Kidney tubule cell (primary cell): ENCODE data around the gene PLD3.
"Not testable (repeated sequence)": the region's sequence is repeated elsewhere in the genome, so short reads cannot be mapped to it uniquely, and the experiment has no call there.

Experiments used
- DNase-seq: peaks from one replicate; pipeline ENCODE4 v3.0.0-alpha.2; 2018; ENCODE audit warnings: low spot score

The PLD3 gene

DNA sequence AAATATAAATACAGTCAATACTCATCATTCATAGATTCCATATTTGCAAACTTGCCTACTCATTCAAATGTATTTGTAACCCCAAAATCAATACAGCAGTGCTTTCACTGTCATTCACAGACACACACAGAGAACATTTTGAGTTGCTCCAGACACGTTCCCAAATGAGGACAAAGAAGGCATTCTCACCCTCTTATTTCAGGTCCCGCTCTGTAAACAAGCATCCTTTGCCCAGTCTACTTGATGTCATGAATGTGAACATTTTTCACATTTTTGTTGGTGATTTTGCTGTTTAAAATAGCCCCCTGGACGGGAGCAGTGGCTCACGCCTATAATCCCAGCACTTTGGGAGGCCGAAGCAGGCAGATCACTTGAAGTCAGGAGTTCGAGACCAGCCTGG lies 15.8 kb upstream of the PLD3 start:
- no peak for DNase-seq

- not testable (repeated sequence) for DNase-seq
These were observed 15.4 kb upstream of the PLD3 start for GRCh38 chr19:40333083-40333482.

DNA sequence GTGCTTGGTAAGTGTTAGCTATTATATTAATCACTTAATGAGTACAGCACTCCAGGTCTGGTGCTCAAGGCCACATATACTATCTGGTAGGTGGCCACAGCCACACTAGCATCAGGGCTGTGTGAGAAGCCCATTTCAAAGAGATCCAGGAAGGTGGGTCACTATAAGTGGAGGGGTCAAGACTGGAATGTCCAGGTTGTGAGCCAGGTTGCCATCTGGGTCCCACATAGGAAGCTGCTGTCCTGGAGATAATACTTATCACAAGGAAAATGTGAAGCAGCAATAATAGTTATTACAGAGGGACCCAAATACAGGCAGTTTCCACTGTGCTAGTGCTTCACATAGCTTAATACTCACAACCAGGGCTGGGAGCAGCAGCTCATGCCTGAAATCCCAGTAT lies 13.4 kb upstream of the PLD3 start:
- DNase-seq, result no peak

GRCh38 chr19:40335855-40336600 lies 12.5 kb upstream of the PLD3 start:
- no peak for DNase-seq

DNA sequence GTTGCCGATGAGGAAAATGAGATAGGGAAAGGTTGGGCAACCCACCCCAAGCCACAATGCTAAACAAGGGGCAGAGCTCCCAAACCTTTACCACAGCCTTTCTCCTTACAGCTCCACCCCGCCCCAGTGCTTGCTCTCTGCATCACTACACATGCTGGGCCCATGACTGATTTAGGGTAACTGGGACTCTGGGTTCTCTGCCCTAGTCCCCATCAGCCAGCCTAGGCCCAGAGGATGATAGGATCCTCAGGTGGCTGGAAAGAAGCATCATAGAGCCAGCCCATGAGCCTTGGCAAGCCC lies 11.9 kb upstream of the PLD3 start:
- DNase-seq, result no peak

- DNase-seq, result no peak
These were observed 11.4 kb upstream of the PLD3 start for GRCh38 chr19:40337107-40337506.

DNA sequence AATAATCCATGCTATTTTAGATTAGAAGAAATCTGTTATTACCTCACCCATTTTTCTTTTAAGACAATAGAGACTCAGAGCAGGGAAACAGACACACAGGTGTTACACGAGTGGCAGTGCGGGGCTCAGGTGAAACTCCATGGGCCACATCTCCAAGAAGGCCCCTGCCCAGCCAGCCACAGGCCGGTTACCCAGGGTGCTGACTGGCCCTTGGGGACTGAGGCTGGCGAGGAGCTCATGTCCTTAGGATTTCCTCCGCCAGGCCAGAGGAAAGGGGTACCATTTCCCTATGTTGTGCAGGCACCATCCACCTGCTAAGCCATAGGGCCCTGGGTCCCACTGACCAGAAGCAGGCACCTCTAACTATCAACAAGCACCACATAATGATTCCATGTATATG lies 10.9 kb upstream of the PLD3 start:
- no peak for DNase-seq

- DNase-seq, result no peak
These were observed 9.3 kb upstream of the PLD3 start for GRCh38 chr19:40339018-40339728.

DNA sequence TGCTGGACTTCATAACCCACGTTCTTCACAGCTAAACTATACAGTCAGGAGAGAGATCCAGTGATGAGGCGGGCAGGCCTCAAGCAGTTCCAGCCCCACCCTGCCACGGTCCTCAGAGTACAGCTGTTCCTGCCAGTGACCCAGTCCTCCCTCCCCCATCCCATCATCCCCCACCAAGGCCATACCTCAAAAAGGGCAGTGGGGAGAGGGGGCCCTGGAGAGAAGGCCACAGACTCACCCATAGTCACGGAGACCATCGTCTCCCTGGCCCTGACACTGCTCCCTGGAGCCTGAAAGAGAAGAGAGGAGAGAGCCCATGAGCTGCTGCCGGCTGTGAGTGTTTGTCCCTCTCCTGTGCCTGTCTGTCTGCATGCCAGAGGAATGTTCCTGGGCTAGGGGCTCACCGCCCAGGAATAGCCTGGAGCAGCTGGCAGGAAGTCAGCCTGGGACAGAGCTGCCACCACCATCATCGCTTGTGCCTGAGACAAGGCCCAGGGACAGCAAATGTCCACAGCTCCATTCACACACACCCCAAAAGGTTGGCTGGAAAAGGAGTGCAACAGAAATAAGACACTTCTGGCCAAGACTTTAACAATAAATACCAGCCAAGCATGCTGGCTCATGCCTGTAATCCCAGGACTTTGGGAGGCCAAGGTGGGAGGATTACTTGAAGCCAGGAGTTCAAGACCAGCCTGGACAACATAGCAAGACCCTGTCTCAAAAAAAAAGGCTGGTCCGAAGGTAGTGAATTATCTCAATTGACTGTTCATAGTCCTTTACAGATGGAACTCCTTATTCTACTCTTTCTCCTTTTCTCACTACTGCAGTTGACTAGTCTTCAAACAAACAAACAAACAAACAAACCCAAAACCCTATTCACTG lies 6.7 kb upstream of the PLD3 start:
- DNase-seq, result no peak

GRCh38 chr19:40342644-40343311 lies 5.7 kb upstream of the PLD3 start:
- no peak for DNase-seq

GRCh38 chr19:40344422-40344821 lies 4.1 kb upstream of the PLD3 start:
- DNase-seq, result no peak

DNA sequence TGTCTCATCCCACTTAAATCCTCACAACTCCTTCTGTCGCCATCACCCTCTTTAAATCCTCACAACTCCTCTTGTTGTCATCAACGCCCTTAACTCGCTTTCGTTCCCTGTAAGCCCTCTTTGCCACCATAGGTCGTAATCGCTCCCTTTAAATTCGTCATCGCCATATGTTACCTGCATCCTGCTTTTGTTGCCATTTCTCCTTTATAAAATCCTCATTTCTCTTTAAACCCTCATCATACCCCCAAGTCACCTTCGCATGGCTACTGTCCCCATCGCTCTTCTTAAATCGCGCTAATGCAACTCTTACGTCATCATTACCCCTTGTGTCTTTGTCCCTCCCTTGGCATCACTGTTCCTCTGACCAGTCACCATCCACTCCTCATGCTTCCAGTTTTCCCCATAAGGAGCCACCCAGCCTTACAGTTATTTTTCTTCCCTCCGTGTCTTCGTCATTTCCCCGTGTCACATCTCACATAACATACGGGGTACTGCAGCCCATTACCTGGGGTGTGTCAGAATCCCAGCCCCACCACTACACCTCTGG lies 539 bp downstream of the PLD3 start:
- DNase-seq, result peak; percentile 51

GRCh38 chr19:40355975-40356680 lies 7.6 kb downstream of the PLD3 start:
- no peak for DNase-seq

DNA sequence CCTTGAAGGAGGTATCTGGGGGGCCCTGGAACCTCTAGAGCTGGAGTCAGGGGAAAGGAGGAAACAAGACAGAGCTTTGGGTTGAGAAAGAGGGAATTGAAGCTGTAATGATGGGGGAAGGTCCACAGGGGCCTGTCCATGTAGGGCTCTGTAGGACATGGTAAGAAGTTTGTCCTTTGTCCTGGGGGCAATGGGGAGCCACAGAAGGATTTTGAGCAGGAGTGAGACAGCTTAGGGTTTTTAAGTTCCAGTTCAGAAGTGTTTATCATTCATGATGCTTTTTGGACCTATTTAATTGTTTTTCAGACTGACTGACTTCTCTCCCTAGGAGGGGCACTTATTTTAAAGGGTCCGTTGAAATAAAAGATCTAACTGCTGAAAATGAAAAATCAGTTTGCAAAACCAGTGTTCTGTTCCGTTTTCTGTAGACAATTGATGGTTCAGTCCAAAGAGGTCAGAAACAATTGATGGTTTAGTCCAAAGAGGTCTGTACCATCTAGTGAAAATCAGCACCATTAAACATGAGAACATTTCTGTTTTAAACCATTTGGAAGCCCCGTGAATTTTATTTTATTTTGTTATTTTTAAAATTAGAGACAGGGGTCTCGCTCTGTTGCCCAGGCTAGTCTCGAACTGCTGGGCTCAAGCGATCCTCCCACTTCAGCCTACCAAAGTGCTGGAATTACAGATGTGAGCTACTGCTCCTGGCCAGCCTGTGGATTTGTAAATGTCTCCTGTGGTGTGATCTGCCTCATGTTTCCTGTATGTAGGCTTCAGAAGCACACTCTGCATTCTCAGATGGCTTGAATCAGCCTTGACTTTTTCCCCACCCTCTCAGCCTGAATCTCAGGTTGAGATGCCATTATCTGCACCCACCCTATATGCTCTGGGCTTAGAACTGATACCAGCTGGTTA lies 8.4 kb downstream of the PLD3 start:
- DNase-seq, result no peak

DNA sequence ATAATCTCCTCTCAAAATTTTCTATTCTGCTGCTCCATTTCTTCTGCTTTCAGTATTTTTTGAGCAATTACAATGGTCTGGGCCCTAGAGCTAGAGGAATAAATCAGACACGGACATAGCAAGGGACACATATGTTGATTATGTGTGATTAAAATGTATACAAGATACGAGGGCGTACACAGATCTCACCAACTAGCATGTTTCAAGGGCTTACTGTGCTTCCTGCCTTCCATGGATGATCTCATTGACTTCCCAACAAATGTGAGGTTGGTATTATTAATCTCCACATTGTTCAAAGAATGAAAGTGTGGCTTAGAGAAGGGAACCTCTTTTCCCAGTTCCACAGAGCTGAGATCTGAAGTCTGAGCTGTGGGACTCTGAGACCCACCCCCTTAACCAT lies 9.1 kb downstream of the PLD3 start:
- no peak for DNase-seq

GRCh38 chr19:40358773-40359172 lies 10.3 kb downstream of the PLD3 start:
- no peak for DNase-seq

GRCh38 chr19:40360020-40360707 lies 11.7 kb downstream of the PLD3 start:
- no peak for DNase-seq

DNA sequence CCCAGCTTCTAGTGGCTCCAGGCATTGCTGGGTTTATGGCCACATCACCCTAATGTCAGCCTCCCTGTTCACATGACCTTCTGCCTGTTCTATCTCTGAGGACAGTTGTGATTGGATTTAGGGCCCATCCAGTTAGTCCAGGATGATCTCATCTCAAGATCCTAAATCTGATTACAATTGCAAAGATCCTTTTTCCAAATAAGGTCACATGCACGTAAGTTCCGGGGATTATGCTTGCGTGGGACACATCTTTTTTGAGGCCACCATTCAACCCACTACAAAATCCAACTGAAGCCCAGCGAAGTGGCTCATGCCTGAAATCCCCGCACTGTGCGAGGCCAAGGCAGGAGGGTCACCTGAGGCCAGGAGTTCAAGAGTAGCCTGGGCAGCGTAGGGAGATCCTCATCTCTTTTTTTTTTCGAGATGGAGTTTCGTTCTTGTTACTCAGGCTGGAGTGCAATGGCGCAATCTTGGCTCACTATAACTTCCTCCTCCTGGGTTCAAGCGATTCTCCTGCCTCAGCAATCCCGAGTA lies 12.3 kb downstream of the PLD3 start:
- no peak for DNase-seq

GRCh38 chr19:40362160-40362559 lies 13.7 kb downstream of the PLD3 start:
- no peak for DNase-seq

DNA sequence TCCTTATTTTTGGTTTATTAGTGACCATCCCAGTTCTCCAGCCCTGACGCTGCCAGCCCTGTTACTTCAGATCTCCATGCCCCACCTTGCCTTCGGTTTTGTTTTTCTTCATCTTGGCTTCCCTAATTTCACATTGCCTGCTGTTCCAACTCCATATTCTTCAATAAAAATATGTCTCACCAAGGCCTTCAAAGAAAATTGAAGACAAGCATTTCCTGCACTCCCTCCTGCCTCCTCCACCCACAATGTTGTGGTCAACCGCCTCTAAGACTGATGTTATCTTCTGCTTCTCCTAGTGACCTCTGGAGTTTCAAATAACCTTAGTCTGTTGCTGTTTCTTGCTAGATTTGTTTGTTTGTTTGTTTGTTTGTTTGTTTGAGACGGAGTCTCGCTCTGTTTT lies 14.6 kb downstream of the PLD3 start:
- DNase-seq, result no peak
